ENCODE results near the gene TRAPPC11.
A peak's percentile ranks its signal among the peaks of the same experiment; 100 is the strongest.

TRAPPC11 gene

DNA sequence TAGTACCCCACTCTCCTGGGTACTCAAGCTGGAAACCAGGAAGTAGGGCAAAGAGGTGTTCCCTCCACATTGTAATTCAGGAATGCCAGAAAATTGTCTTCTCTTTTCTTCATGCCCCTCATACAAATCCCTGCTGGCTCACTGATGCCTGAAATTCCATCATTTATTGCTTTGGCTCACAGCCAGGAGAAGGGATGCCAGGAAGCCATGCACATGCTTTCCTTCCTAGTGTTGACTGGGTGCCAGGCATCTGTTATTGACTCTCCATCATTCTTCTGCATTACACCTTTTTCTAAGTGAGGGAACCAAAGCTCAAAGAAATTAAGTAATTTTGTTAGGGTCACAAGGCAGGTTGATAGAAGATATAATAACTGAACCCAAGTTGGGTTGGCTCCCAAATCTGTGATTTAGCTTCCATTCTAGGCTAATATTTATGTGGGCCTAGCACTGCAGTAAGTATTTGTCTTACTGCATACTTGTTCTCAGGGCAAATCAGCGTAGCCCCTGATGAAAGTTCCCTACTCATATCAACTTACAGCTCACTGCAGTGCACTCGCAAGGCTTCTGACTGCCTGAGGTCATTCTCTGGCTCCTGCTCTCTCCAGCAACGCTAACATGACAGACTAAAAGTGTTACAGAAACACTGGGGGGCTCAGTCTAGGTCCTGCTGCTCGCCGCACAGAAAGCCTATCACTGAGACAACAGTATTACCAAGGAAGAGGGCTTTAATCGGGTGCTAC lies 89.0 kb downstream of the TRAPPC11 start:
- H3K36me3 ChIP-seq (ENCODE audit: control insufficient read depth, insufficient read depth, low read length), result no peaks in the 10 kb centered on the region
- H3K27me3 ChIP-seq (replicated peaks; ENCODE audit: control insufficient read depth, insufficient read depth, low read length), result no peaks in the 10 kb centered on the region
- H3K4me3 ChIP-seq (replicated peaks; ENCODE audit: low read depth, low read length), result no peak overlapping the region
- DNase-seq (ENCODE audit: extremely low read depth, insufficient read length), result no peak
- TF ChIP-seq, protein P1, sequence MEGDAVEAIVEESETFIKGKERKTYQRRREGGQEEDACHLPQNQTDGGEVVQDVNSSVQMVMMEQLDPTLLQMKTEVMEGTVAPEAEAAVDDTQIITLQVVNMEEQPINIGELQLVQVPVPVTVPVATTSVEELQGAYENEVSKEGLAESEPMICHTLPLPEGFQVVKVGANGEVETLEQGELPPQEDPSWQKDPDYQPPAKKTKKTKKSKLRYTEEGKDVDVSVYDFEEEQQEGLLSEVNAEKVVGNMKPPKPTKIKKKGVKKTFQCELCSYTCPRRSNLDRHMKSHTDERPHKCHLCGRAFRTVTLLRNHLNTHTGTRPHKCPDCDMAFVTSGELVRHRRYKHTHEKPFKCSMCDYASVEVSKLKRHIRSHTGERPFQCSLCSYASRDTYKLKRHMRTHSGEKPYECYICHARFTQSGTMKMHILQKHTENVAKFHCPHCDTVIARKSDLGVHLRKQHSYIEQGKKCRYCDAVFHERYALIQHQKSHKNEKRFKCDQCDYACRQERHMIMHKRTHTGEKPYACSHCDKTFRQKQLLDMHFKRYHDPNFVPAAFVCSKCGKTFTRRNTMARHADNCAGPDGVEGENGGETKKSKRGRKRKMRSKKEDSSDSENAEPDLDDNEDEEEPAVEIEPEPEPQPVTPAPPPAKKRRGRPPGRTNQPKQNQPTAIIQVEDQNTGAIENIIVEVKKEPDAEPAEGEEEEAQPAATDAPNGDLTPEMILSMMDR (IDR thresholded peaks at IDR 0.05; ENCODE audit: insufficient read depth, low read length, poor library complexity, severe bottlenecking), result no peak

- TF ChIP-seq, protein P1 (IDR thresholded peaks at IDR 0.05; ENCODE audit: insufficient read depth, low read length, poor library complexity, severe bottlenecking), result no peak
- no peaks in the 10 kb centered on the region for H3K27me3 ChIP-seq (replicated peaks; ENCODE audit: control insufficient read depth, insufficient read depth, low read length)
- H3K36me3 ChIP-seq (ENCODE audit: control insufficient read depth, insufficient read depth, low read length), result no peaks in the 10 kb centered on the region
- DNase-seq (ENCODE audit: extremely low read depth, insufficient read length), result no peak
- no peak overlapping the region for H3K4me3 ChIP-seq (replicated peaks; ENCODE audit: low read depth, low read length)
Measured at GRCh38 chr4:183751106-183751505, 92.0 kb downstream of the TRAPPC11 start.

DNA sequence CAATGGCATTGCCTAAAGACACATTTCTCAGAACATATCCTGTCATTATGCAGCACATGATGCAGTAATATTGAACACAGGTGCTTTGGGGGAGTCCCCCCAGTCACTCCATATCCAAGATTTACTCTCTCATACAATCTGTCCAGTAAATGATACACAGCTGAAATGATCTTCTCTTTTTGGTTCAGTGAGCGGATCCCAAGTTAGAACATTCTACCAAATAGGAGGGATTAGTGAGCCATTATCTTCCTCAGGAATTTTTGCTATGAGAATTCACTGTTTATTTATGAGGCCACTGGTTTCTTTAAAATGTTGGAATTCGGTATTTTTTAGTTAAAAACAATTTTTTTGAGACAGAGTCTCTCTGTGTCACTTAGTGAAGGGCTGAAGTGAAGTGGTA lies 96.5 kb downstream of the TRAPPC11 start:
- Histone ChIP-seq H3K27me3 (replicated peaks; ENCODE audit: control insufficient read depth, insufficient read depth, low read length) (no peaks in the 10 kb centered on the region), H3K4me3 (replicated peaks; ENCODE audit: low read depth, low read length) (no peak overlapping the region), H3K36me3 (ENCODE audit: control insufficient read depth, insufficient read depth, low read length) (no peaks in the 10 kb centered on the region)
- no peak for DNase-seq (ENCODE audit: extremely low read depth, insufficient read length)
- TF ChIP-seq, protein P1 (IDR thresholded peaks at IDR 0.05; ENCODE audit: insufficient read depth, low read length, poor library complexity, severe bottlenecking), result no peak

DNA sequence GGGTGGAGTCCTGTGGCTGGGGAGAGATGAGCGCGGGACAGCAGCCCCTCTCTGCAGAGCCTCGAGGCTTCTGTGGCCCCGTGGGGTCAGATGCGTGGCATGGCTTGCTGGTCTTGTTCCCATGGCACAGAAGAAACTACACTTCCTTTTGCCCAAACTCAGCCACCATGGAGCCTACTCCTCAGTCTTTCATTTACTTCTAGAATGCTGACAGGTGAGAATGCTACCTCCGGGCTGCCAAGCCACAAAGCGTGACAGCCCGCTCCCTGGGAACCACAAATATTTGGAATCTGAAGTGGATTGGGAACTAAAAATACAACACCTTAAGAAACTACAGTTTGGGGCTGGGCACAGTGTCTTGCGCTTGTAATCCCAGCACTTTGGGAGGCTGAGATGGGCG lies 98.0 kb downstream of the TRAPPC11 start:
- Histone ChIP-seq H3K27me3 (replicated peaks; ENCODE audit: control insufficient read depth, insufficient read depth, low read length) (no peaks in the 10 kb centered on the region), H3K4me3 (replicated peaks; ENCODE audit: low read depth, low read length) (no peak overlapping the region), H3K36me3 (ENCODE audit: control insufficient read depth, insufficient read depth, low read length) (no peaks in the 10 kb centered on the region)
- TF ChIP-seq, protein P1 (IDR thresholded peaks at IDR 0.05; ENCODE audit: insufficient read depth, low read length, poor library complexity, severe bottlenecking), result no peak
- DNase-seq (ENCODE audit: extremely low read depth, insufficient read length), result no peak

DNA sequence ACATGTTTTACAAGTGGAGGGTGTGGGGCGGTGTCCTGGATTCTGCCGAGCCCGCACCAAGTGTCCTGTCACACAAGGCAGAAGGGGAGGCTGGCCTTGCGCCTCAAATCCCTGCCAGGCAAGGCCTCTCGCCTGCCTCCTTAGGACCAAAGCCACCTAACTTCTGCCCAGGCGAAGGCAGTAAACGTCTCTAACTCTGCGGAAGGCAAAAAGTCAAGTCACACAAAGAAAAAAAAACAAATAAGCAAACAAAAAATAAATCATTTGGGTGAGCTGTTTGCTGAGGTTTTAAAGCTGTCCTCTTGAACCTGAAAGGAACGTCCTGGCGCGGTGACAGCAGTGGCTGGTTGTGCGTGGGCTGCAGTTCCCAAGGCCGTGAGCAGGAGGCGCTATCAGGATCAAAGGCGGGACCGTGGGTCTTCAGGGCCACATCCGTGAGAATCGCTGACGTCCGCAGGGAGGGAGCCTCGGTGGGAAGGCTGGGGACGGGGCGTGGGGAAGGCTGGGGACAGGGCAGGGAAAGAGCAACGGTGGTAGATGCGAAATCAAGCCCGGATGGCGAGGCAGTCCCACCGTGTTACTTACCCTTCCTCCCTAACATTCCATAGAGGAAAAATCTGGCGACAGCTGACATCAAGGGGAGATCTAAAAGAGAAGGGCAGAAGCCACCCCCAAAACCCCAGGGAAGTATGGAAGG lies 99.1 kb downstream of the TRAPPC11 start:
- TF ChIP-seq, protein P1 (IDR thresholded peaks at IDR 0.05; ENCODE audit: insufficient read depth, low read length, poor library complexity, severe bottlenecking), result peak; percentile 1
- Histone ChIP-seq H3K36me3 (ENCODE audit: control insufficient read depth, insufficient read depth, low read length) (no peaks in the 10 kb centered on the region), H3K27me3 (replicated peaks; ENCODE audit: control insufficient read depth, insufficient read depth, low read length) (no peaks in the 10 kb centered on the region), H3K4me3 (replicated peaks; ENCODE audit: low read depth, low read length) (no peak overlapping the region)
- DNase-seq (ENCODE audit: extremely low read depth, insufficient read length), result no peak

Measured in GM06990 (cell line).